GM21381 (cell line): ENCODE results near the gene MLEC.

Experiments used
- ATAC-seq: cut with Tn5 transposase; IDR thresholded peaks from one replicate; pipeline ENCODE4 v1.9.1; 2021; ENCODE audit warnings: mild to moderate bottlenecking, moderate library complexity; ENCODE audit not compliant: unreplicated experiment

Gene MLEC, protein sequence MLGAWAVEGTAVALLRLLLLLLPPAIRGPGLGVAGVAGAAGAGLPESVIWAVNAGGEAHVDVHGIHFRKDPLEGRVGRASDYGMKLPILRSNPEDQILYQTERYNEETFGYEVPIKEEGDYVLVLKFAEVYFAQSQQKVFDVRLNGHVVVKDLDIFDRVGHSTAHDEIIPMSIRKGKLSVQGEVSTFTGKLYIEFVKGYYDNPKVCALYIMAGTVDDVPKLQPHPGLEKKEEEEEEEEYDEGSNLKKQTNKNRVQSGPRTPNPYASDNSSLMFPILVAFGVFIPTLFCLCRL

DNA sequence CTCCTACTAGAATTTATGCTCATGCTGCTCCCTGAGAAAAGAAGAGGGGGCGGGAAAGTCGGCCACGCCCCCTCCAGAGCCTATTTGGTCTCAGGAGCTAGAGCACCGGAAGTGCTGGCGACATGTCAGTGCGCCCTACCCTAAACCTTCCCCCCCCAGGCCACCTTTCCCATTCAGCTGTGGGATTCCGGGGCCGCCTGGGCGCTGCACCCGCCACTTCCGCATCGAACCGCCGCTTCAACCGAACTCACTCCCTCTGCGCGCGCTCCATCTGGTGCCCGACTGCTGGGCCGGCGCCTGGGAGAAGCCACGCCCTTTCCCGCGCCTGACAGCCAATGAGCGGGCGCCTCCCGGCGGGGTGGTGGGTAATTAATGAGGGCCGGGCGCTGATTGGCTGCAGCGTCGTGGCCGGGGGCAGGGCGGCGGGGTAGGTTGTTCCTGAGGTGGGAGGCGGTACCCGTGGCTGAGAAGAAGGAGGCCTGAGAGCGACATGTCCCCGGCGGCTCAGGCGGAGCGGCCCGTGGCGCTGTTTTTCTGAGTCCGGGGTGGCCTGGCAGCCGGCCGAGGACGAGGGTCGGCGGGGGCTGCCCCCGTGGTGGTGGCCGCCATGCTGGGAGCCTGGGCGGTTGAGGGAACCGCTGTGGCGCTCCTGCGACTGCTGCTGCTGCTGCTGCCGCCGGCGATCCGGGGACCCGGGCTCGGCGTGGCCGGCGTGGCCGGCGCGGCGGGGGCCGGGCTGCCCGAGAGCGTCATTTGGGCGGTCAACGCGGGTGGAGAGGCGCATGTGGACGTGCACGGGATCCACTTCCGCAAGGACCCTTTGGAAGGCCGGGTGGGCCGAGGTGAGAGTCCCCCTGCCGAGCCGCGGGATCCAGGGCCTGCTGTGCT lies at the start of gene MLEC:
MLEC (plus strand) TSS at position 460 of the 888 bp plus-strand sequence; CDS start at position 608, 148 bp downstream.
- peak; percentile 68 for ATAC-seq

DNA sequence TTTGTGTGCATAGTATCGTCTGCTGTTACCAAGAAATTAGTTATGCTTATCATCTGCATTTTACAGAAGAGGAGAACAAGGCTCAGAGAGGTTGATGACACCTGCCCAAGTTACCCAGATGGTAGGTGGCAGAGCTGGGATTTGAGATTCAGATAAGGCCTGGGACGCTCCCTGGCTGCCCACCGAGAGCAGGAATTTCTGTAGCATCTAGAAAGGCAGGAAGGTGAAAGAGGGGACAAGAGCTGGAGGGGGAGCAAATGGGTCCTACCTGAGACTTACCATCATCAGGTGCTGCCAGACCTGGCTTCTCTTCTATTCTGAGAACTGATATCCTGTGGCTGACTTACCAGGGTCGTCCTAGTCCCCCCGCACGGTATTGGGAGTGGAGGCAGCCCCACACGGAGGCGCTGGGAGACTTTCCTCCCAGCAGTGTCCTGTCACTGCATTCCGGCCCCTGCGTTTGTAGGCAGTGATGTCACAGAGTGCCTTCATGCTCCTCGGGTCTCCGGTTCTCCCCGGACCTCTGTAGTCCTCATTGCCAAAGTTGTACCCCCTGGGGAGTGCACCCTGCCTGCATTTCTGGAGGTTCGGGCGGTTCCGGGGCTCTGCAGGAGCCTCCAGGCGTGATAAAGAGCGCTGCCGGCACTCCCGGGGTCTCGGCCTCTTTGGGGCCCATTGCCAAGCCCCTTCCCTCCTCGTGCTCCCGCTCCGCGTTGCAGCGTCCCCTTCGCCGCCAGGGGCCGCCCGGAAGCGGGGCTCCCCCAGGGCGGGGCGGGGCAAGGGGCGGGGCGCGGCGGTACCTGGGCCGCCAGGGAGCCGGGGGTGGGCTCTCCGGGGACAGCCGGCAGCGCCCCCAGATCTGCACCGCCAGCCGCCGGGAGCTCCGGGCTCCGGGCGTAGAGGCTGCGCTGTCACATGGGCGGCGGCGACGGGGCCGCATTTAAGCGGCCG lies 46.9 kb upstream of the MLEC start, which contains the start of gene CABP1:
CABP1 (plus strand) TSS at position 856 of the 951 bp plus-strand sequence; CDS start at position 916, 60 bp downstream.
- peak; percentile 61 for ATAC-seq

DNA sequence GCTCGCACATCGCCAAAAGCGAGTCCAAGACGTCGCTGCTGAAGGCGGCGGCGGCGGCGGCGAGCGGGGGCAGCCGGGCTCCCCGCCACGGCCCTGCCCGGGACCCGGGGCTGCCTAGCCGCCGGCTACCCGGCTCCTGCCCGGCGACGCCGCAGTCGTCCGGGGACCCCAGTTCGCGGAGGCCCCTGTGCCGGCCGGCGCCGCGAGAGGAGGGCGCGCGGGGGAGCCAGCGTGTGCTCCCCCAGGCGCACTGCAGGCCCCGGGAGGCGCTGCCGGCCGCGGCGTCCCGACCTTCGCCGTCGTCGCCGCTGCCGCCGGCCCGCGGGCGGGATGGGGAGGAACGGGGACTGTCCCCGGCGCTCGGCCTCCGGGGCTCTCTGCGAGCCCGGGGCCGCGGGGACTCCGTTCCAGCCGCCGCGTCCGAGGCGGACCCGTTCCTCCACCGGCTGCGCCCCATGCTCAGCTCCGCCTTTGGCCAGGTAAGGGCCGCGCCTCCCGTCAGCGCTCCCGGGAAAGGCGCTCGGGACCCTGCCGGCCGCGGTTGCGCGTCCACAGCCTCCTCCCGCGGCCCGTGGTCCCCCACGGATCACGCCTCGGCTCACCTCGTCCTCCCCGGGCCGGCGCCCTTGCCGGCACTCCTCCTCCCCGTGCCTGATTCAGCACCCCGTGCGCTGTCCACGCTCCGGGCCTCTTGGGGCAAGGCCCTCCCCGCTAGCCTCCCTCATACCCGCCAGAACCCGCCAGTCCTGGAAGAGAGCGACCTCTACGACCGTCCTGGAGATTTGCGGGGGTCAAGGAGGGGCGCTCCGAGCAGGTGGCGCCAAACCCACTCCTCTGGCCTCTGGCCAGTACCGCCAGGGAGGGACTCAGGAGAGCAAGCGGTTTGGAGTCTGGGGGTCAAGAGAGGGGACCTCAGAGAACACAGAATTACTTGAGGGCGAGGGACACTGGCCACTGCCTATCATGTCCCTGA lies 45.8 kb upstream of the MLEC start:
- ATAC-seq, result peak; percentile 39

DNA sequence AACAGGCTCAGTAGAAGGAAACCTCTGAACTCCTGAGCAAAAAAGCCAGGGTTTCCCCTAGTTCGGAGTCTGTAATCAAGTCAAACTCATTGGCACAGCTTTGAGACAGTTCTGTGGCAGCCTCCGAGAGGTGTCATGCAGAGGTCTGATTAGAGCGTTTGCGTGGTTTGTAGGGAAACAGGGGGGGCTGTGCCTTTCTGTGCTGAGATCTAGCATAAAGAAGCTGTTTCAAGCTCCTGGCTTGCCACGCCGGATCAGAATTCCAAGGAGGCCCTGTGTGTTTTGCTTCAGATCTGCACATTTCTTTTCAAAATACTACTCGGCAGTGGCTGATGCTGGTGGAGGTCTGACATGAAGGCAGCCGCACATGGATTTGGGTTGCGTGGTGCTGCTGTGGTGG lies 44.8 kb upstream of the MLEC start:
- ATAC-seq, result no peak

DNA sequence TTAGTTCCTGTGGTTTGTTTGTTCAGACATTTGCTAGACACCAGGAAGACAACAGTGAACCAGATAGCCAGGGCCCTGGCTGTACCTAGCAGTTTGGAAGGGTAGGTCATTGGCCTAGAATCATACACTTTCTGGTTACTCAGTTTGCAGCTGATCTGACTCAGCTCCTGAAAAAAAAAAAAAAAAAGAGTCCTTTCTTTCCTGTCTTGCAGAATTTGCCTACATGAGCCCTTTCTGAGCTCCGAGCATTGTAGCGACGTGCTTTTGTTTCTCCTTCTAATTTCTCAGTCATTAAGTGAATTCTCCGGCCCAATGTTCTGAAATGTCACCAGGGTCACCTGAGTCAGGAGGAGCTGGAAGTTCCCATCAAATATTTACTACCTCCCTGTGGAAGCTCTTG lies 44.1 kb upstream of the MLEC start:
- ATAC-seq, result no peak

DNA sequence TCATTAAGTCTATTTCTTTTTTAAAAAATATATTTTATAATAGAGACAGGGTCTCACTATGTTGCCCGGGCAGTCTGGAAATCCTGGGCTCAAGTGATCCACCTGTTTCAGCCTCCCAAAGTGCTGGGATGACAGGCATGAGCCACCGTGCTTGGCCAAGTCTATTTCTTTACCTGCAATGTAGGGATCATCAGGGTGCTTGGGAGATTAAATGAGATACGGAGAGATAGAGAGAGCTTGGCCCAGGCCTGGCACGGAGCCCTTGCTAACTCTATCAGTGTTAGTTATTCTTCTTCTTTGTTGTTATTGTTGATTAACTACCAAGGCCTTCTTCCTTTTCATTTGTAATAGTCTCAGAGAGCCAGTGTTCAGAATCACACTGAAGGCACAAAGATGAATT lies 43.4 kb upstream of the MLEC start:
- no peak for ATAC-seq

DNA sequence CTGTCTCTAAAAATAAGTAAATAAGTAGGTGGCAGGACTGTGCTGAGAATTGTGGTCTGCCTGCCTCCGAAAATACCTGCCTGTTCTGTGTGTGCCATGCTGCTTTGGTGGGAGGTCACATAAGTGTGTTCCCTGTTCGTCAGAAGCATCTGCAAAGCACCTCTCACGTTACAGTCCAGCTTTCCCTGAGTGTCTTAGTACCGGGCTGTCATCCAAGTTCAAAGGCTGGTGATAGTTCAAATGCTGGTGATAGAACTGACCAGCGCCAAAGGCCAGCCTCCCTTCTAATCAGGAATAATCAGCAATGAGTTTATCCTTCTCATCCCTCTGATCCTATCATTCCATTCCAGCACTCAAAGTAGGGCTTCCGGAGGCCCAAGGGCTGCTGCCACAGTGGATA lies 40.9 kb upstream of the MLEC start:
- ATAC-seq, result no peak

DNA sequence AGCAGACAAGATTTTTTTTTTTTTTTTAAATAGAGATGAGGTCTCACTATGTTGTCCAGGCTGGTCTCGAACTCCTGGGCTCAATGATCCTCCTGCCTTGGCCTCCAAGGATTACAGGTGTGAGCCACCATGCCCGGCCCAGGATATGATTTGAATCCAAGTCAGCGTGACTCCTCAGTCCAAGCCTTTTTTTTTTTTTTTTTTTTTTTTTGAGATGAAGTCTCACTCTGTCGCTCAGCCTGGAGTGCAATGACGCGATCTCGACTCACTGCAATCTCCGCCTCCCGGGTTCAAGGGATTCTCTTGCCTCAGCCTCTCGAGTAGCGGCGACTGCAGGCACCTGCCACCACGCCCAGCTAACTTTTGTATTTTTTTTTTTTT lies 39.6 kb upstream of the MLEC start:
- no peak for ATAC-seq

DNA sequence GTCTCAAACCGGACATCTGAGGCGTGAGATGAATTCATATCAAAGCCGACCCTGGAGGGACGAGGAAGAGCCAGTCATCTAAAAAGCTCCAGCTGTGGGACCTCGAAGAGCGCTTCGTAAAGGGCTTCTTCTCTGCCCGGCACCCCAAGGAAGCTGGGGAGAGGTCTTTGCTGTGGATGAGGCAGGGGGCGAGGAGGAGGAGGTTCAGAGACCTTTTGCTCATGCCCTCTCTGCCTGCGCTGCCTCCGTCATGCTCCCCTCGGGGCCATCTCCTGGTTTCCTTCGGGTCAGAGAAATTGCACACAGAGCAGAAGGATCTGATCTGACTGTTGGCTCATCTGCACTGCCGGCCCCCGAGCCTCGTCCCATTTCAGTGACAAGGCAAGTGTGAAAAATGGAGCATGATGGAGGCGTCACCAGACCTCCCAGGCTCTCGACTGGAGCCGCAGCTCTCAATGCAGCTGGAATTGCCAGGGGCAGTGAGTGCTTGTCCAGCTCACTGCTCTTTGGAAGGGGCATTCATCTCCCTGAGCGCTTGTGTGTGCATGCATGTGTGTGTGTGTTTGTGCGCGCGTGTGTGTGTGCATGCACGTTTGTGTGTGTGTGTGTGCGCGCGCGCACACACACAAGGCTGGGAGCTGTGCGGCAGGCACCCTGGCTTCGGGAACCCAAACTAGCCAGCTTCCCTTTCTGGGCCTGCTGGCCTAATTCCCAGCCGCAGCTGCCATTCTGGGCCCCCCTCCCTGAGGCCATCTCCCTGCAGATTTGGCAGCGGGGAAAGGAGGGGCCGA lies 37.3 kb upstream of the MLEC start:
- ATAC-seq, result no peak

DNA sequence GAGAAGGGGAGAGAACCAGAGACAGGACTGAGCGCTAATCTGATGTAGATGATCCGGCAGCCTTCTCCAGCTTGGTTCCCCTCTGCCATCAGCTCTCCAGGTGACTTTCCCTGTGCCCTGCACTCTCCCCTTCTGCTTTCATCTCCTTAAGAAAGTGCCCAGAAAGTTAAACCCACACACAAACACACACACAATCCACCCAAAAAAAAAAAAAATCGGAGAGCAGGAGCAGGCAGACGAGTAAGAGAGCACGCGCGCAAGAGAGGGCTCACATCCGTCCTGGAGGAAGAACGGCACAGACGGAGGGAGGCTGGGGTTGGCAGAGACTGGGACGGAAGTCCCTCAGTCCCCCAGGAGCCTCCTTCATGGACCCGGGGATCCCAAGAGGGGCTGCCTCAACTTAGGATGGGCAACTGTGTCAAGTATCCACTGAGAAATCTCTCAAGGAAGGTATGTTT lies 36.7 kb upstream of the MLEC start:
- ATAC-seq, result no peak

DNA sequence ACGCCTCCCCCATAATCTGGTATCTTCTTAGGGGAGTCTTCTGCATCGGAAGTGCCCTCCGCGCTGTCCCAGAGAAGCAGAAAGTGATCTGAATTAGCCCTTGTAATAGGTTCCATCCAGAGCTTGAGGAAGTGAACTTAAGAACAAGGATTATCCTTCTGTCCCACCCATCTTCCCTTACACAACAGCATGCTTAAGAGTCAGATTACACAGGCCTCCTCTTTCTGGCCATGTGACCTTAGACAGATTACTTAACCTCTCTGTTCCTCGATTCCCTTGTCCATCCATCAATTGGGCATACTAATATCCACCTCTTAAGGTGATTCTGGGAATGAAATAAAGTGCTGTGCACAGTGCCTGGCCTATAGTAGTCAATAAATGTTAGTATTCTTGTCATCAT lies 35.1 kb upstream of the MLEC start:
- ATAC-seq, result no peak

DNA sequence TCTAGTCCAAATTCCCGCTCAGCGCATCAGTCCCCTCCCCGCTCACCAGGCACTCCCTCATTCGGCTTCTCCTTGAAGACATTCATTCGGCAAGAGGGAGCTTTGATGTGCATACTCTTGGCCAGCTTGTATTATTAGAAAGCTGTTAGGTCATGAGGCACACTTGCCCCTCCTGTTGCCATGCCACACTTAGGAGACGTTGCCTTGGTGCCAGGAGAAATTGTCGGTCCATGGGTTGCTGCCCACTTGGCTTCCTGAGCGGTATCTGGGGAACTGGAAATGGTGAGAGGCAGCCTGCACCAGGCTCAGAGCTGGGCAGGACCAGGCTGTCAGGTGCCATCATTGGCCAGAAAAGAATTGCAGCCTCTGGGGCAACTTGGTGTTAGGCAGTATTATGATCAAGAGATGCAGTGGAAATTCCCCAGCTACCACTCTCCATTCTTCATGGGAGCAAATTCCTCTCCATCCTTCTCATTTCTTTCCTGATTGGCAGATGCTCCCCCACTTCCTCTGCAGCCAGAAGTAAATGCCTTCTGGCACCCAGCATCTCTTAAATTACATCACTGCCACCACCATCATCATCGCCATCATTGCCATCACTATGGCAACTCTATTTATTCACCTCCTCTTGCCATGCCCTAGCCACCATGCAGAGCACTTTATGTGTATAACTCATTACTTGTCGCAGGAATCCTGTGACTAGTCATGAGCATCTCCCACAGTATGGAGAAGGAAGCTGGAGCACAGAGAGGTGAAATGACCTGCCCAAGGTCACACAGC lies 34.1 kb upstream of the MLEC start:
- no peak for ATAC-seq

DNA sequence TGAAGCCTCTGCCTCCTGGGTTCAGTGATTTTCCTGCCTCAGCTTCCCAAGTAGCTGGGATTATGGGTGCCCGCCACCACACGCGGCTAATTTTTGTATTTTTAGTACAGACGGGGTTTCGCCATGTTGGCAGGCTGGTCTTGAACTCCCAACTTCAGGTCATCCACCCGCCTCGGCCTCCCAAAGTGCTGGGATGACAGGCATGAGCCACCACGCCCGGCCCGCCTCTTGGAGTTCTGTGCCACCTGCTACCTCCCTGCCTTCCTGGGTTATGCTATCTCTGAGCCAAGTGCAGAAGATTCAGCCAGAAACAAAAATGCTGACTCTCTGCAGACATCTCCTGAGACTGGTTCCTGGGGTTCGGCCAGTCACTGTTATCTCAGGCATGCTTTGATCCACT lies 33.3 kb upstream of the MLEC start:
- ATAC-seq, result no peak

DNA sequence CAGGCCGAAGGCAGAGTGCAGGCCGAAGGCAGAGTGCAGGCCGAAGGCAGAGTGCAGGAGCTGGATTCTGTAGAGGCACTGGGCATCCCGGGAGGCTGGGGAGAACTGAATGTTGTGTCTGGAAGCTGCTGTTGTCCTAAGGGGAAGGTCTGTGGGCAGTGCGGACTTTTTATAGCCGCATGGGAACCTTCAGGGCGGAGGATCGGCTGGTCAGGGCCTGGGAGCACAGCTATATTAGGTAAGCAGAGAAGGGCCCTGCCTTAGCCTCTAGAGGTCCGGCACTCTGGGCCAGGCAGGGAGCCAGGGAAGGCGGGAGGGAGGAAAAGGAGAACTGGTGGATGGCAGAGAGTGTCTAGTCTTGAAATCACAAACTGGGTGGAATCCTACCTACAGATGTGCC lies 32.3 kb upstream of the MLEC start:
- ATAC-seq, result no peak

DNA sequence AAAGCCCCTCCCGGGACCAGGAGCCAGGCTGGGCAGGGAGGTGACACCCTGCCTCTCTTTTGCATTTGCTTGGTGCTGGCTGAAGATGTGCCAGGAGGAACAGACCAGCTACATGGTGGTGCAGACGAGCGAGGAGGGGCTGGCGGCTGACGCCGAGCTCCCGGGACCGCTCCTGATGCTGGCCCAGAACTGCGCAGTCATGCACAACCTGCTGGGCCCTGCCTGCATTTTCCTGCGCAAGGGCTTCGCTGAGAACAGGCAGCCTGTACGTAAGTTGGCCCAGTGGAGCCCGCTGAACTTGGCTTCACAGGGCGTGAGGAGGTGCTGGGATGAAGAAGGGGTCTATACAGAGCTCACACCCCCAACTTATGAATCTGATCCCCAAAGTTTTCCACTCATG lies 30.9 kb upstream of the MLEC start:
- no peak for ATAC-seq

DNA sequence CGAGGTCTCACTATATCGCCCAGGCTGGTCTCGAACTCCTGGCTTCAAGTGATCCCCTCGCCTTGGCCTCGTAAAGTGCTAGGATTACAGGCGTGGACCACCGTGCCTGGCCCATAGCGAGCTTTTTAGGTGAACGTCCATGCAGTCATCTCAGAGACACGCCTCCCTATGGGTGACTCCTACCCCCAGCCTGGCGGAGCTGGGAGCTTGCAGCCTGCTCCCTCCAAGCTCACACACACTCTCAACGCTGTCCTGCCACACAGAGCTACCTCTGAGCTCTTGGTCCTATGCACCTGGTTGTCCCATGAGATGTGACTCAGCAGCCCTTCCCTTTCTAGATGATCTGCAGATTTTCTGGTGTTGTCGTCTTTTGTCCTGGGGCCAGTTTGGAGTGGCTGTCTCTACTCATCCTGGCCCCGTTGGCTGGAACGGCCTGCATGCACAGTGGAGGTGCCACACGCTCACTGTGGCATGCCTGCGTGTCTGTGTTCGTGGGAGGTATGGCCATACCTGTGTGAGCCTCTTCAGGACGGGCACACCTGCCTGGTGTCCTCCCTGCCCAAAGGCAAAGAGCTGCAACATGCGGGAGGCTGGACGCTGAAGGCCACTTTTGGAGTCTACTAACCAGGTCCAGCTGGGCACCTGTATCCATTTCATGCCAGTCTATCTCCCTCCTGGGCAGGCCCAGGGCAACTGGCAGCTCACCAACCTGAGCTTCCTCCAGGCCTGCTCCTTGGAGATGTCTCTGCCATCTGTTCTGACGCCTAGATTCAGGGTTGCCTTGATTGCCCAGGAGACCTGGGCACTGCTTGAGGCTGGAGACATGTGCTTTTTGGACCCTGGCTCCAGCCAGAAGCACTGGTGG lies 28.4 kb upstream of the MLEC start:
- no peak for ATAC-seq

DNA sequence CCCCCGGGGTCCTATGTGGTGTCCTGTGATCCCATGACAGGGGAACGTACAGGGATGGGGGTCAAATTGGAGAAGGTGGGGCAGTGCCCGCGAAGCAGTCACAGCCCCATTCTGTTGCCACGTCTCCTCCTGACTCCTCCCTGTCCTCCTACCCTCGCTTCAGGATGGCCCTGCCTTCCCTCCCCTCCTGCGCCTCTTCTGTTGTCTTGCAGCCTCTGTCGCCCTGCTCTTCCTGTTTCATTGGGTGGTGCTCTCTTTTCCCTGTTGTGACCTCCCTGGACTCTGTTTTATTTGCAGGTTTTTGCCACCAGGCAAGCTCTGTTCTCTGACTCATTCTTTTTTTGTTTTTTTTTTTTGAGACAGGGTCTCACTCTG lies 27.8 kb upstream of the MLEC start:
- no peak for ATAC-seq
